Neural crest cell (in vitro differentiated cells): ENCODE results near the gene BZW2. TPM values are rescaled to one million over a fixed set of nuclear protein-coding genes. Genes with fewer than 3 reads are reported as not detected.

Source experiments
- DNase-seq: peaks from one replicate; pipeline ENCODE4 v3.0.0; 2021; ENCODE audit warnings: low read depth, mixed read lengths, low spot score
- H3K27ac Mint-ChIP-seq: one replicate; pipeline ENCODE4 v1.8.0; 2021; ENCODE audit warnings: mild to moderate bottlenecking, mixed read lengths; ENCODE audit not compliant: unreplicated experiment
- H3K27me3 Mint-ChIP-seq: 2 replicates; pipeline ENCODE4 v1.8.0; 2021; ENCODE audit warnings: low read depth, mild to moderate bottlenecking, mixed read lengths
- H3K36me3 Mint-ChIP-seq: 2 replicates; pipeline ENCODE4 v1.8.0; 2021; ENCODE audit warnings: low read depth, mild to moderate bottlenecking, mixed read lengths
- H3K4me1 Mint-ChIP-seq: 2 replicates; pipeline ENCODE4 v1.8.0; 2021; ENCODE audit warnings: mixed read lengths
- H3K4me3 Mint-ChIP-seq: one replicate; pipeline ENCODE4 v1.8.0; 2021; ENCODE audit warnings: mild to moderate bottlenecking, mixed read lengths
- H3K9me3 Mint-ChIP-seq: 2 replicates; pipeline ENCODE4 v1.8.0; 2021; ENCODE audit warnings: mixed read lengths
- CTCF ChIP-seq: fragments of 200-600 bp; sonication (generic); conservative IDR thresholded peaks from 2 replicates; pipeline ENCODE4 v1.5.0; 2021; ENCODE audit warnings: antibody characterized with exemption, mild to moderate bottlenecking
- total RNA-seq: library from RNA; stranded (reverse); gene quantifications from 2 replicates; pipeline ENCODE4 v1.2.1, GENCODE V29; 2021

The BZW2 gene
- total RNA-seq, 1 donor from 2014 or later = 98.2 TPM

- no peaks in the 10 kb centered on the region for H3K9me3 Mint-ChIP-seq
- TF ChIP-seq CTCF = no peak
- H3K4me3 Mint-ChIP-seq = no peak overlapping the region
- H3K27ac Mint-ChIP-seq = no peak overlapping the region
- H3K4me1 Mint-ChIP-seq = no peaks in the 10 kb centered on the region
- no peak for DNase-seq
- H3K27me3 Mint-ChIP-seq = no peaks in the 10 kb centered on the region
- peaks cover 11% of the 10 kb centered on the region for H3K36me3 Mint-ChIP-seq
Observed at GRCh38 chr7:16636555-16637101, 9.4 kb upstream of the BZW2 start.

GRCh38 chr7:16637379-16637778, 8.6 kb upstream of the BZW2 start:
- H3K27ac Mint-ChIP-seq = no peak overlapping the region
- no peaks in the 10 kb centered on the region for H3K9me3 Mint-ChIP-seq
- H3K27me3 Mint-ChIP-seq = no peaks in the 10 kb centered on the region
- DNase-seq = no peak
- no peak overlapping the region for H3K4me3 Mint-ChIP-seq
- TF ChIP-seq CTCF = no peak
- H3K4me1 Mint-ChIP-seq = peaks cover 4% of the 10 kb centered on the region
- peaks cover 9% of the 10 kb centered on the region for H3K36me3 Mint-ChIP-seq

GRCh38 chr7:16638282-16639280, 7.4 kb upstream of the BZW2 start:
- Mint-ChIP-seq H3K36me3 (peaks cover 9% of the 10 kb centered on the region), H3K27ac (no peak overlapping the region), H3K4me1 (peaks cover 9% of the 10 kb centered on the region), H3K4me3 (no peak overlapping the region), H3K27me3 (no peaks in the 10 kb centered on the region), H3K9me3 (no peaks in the 10 kb centered on the region)
- TF ChIP-seq CTCF = no peak
- DNase-seq = no peak

- peak overlapping the region; percentile 99 for H3K4me3 Mint-ChIP-seq
- no peaks in the 10 kb centered on the region for H3K9me3 Mint-ChIP-seq
- no peaks in the 10 kb centered on the region for H3K36me3 Mint-ChIP-seq
- peaks cover 46% of the 10 kb centered on the region for H3K4me1 Mint-ChIP-seq
- no peak for TF ChIP-seq CTCF
- H3K27me3 Mint-ChIP-seq = no peaks in the 10 kb centered on the region
- H3K27ac Mint-ChIP-seq = peak overlapping the region; percentile 59
- DNase-seq = no peak
Observed at GRCh38 chr7:16644157-16644556, 1.8 kb upstream of the BZW2 start.

GRCh38 chr7:16644636-16645592, 1.1 kb upstream of the BZW2 start:
- Mint-ChIP-seq H3K36me3 (no peaks in the 10 kb centered on the region), H3K27ac (peak overlapping the region; percentile 100), H3K9me3 (no peaks in the 10 kb centered on the region), H3K27me3 (no peaks in the 10 kb centered on the region), H3K4me3 (peak overlapping the region; percentile 99), H3K4me1 (peaks cover 50% of the 10 kb centered on the region)
- TF ChIP-seq CTCF = no peak
- peak; percentile 14 for DNase-seq
